HG02970 (cell line): ENCODE results near the gene SHROOM2.

Experiments
- ATAC-seq: cut with Tn5 transposase; IDR thresholded peaks from one replicate; pipeline ENCODE4 v1.9.1; 2021; ENCODE audit warnings: mild to moderate bottlenecking, moderate library complexity, moderate number of reproducible peaks; ENCODE audit not compliant: unreplicated experiment, low FRiP score

Gene SHROOM2

DNA sequence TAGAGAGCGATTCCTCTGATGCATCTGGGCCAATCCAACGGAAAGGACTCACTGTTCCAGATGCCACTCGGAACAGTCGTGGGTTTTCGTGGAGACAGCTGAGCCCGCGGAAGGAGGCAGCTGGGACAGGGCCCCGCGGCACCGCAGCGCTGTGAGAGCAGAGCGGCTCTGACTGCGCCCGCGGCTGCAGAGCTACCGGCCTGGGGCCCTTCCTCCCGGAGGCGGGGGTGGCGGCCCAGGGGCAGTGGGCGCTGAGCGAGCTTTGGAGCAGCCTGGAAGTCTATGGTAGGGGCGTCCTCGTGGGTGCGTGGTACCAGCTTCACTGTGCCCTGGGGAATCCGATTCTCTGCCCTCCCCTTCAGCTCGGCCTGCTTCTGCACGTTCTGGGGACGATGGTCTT lies 205.8 kb downstream of the SHROOM2 start:
- no peak for ATAC-seq

DNA sequence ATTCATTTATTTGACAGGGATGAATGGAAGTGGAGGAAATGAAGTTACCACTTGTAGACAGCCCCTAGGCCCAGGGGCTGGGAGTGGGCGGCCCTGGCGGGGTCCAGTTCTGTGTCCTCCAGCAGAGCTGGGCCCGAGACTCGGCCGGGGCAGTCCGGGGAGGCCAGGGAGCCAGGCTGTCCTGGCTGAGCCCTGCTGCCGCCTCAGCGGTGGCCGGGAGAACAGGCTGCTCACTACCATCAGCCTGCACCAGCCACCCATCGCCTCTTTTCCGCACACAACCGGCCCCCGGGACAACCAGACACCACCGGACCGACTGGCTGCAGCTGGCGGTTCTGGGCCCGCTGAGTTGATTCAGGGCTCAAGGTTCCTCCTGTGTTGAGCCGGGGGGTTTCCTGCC lies 206.5 kb downstream of the SHROOM2 start:
- ATAC-seq, result no peak

DNA sequence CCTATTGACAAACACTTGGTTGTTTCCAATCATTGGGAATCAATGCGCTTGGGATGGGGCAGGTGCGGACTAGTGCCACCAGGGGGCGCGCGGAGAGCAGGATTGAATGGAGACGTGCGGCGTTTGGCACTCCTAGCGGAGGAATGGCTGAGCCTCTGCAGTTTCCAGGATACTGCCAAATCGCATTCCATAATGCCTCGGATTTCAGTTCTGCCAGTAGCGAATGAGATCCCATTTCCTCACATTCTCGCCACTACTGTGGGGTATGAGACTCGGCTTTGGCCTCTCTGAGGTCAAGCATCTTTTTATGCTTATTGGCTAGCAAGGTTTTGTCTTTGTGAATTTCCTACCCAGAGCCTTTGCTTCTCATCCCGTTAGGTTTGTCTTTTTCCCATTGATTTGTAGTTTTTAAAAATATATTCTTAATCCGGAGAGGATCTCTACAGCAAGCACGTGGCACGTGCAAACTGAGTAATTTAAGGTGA lies 209.7 kb downstream of the SHROOM2 start:
- ATAC-seq, result peak; percentile 60

DNA sequence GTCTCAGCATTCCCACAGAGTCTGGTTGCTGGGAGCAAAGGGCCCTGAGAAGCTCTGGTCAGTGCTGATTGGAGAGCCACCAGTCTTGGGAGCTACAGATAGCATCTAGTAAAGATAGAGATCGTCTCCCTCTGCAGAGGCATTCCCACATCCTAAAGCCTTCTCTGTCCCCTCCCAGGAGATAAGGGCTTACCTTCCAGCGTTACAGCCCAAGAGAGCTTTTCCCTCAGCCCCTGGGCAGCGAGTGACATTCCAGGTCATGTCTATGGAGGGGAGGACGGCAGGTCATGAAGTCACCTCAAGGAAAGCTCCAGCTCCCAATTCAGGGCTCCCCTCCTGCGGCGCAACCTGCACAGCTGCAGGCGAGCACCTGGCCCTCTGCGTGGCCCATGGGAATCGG lies 210.8 kb downstream of the SHROOM2 start:
- no peak for ATAC-seq

DNA sequence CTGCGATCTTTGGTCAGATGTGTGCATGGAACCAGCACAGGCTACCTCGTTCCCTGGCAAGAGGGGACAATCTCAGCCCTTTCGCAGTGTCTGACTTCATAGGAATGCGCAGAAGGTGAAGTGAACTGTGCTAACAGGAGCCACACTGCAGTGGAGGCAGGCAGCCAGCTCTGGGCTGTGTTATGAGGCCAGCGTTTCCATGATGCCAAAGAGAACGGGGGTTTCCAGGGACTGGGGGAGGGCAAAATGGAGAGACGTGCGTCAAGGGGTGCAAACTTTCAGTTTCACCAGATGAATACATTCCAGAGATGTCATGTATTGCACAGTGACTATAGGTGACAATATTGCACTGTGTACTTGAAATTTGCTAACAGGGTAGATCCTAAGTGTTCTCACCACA lies 211.3 kb downstream of the SHROOM2 start:
- no peak for ATAC-seq
